ENCODE data around the gene TMCC1.

GRCh38 chr3:129616713-129617112, 276.8 kb downstream of the TMCC1 start:
- no peak for TF ChIP-seq POLR2A (IDR thresholded peaks at IDR 0.05)
- TF ChIP-seq EP300 (IDR thresholded peaks at IDR 0.05): no peak
